ENCODE data around the gene HSPBAP1. TPM values are rescaled to one million over a fixed set of nuclear protein-coding genes. Genes with fewer than 3 reads are reported as not detected.

Gene HSPBAP1
- total RNA-seq, 4 donors from 2014 or later: 1.2 to 22.8 (median 10.3) TPM

DNA sequence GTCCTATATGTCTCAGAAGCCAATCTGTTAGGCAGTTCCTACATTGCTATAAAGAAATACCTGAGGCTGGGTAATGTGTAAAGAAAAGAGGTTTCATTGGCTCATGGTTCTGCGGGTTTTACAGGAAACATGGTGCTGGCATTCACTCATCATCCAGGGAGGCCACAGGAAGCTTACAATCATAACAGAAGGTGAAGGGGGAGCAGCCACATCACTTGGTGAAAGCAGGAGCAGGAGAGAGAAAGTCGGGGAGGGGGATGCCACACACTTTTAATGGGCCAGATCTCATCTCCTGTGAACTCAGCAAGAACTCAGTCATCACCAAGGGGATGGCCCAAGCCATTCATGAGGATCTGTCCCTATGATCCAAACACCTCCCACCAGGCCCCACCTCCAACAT, 10.3 kb upstream of the HSPBAP1 start:
- intact Hi-C loops (cut with DNase I; ENCODE audit: low total_unique reads) (no loop called here), in situ Hi-C loops (cut with MboI; ENCODE audit: low pct_ligation_motif_present in 1 of 4, low pct_unique_long_range_greater_than_20kb in 1 of 4, low sequenced_read_pairs in 3 of 4) (no loop called here)
- no peaks in the 10 kb centered on the region for H3K27me3 ChIP-seq
- H3K4me1 ChIP-seq: no peaks in the 10 kb centered on the region
- H3K36me3 ChIP-seq: no peaks in the 10 kb centered on the region
- TF ChIP-seq, protein P1, sequence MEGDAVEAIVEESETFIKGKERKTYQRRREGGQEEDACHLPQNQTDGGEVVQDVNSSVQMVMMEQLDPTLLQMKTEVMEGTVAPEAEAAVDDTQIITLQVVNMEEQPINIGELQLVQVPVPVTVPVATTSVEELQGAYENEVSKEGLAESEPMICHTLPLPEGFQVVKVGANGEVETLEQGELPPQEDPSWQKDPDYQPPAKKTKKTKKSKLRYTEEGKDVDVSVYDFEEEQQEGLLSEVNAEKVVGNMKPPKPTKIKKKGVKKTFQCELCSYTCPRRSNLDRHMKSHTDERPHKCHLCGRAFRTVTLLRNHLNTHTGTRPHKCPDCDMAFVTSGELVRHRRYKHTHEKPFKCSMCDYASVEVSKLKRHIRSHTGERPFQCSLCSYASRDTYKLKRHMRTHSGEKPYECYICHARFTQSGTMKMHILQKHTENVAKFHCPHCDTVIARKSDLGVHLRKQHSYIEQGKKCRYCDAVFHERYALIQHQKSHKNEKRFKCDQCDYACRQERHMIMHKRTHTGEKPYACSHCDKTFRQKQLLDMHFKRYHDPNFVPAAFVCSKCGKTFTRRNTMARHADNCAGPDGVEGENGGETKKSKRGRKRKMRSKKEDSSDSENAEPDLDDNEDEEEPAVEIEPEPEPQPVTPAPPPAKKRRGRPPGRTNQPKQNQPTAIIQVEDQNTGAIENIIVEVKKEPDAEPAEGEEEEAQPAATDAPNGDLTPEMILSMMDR (IDR thresholded peaks at IDR 0.05): no peak
- no peak for TF ChIP-seq POLR2A (IDR thresholded peaks at IDR 0.05)
- no peak overlapping the region for H3K4me3 ChIP-seq
- H3K9me3 ChIP-seq: no peaks in the 10 kb centered on the region
- WGBS, 2 donors (ENCODE audit: low coverage in 1 of 2): 83 to 100% methylated on average over 1 to 2 of the region's 2 CpGs
- H3K27ac ChIP-seq: no peak overlapping the region
- no peak for DNase-seq

DNA sequence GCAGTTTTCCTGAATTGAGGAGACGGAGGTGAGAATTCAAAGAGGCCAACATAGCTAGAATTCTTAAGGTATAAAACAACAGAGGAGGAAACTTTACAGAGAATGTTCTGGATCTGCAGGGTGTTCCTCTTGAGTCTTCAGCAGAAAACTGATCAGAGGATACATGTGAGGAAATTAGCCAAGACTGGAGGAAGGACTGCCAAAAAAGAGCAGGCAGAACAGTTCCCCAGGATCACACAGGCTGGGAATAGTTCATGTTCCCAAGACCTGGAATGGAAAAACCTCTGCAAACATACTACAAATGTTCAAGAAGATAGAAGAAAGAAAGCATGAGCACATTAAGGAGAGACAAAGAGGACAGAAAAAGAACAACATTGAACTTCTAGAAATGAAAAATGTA, 8.7 kb upstream of the HSPBAP1 start:
- in situ Hi-C loops (cut with MboI; ENCODE audit: low pct_ligation_motif_present in 1 of 4, low pct_unique_long_range_greater_than_20kb in 1 of 4, low sequenced_read_pairs in 3 of 4): no loop called here
- Histone ChIP-seq H3K27ac (no peak overlapping the region), H3K4me3 (no peak overlapping the region), H3K9me3 (no peaks in the 10 kb centered on the region), H3K36me3 (no peaks in the 10 kb centered on the region), H3K27me3 (no peaks in the 10 kb centered on the region), H3K4me1 (peaks cover 0 to 4% (median 4%) of the 10 kb centered on the region in 4 donors)
- WGBS, 2 donors (ENCODE audit: low coverage in 1 of 2): 88% methylated on average over 1 of the region's 1 CpG; no CpG with 5 or more reads in 1 of the 2 donors
- intact Hi-C loops (cut with DNase I; ENCODE audit: low total_unique reads): no loop called here
- DNase-seq: no peak
- TF ChIP-seq, protein P1 (IDR thresholded peaks at IDR 0.05): no peak
- no peak for TF ChIP-seq POLR2AphosphoS5 (IDR thresholded peaks at IDR 0.05)
- TF ChIP-seq POLR2A (IDR thresholded peaks at IDR 0.05): no peak

DNA sequence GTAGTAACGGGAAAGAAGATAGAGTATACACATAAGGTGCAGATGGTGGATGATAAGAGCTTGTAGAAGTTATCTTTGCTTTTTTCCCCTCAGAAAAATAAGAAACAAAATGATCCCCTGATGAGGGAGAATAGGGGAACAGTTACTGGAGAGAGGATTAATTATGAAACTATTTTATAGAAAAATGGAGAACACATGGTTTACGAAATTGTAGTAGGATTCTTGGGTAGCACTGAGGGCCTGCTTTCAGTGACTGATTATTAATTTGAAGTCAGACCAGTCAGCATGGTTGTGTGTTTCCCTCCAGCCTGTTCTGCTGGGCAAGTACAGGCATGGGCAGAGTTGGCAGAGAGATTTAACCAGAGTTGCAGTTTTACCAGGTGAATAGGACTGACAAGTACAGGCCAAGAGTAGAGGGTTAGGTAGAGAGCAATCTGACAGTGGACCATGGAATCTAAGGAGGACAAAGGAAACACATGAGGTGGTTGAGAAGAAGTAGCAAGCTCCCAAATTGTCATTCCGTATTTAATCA, 7.1 kb upstream of the HSPBAP1 start:
- WGBS, 2 donors (ENCODE audit: low coverage in 1 of 2): 87 to 96% methylated on average over 2 to 3 of the region's 3 CpGs

DNA sequence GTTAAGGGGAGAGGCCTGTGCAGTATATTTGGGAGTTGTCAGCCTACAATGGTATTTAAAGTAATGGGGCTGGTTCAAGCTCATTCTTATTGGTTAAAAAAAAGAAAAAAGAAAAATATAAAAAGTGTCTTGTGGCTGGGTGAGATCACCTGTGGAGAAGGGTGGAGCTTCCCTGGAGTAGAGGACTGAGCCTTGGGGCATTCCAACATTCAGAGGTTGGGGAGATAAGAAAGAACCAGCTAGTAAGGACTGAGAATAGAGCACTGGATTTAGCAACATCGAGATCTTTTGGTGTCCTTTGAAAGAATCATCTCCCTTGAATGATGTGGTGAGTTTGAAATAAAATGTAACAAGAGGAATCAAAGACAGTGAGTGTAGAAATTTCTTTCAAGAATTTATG, 6.4 kb upstream of the HSPBAP1 start:
- in situ Hi-C loops (cut with MboI; ENCODE audit: low pct_ligation_motif_present in 1 of 4, low pct_unique_long_range_greater_than_20kb in 1 of 4, low sequenced_read_pairs in 3 of 4): no loop called here
- H3K4me1 ChIP-seq: peaks cover 0 to 23% (median 20%) of the 10 kb centered on the region in 4 donors
- H3K36me3 ChIP-seq: no peaks in the 10 kb centered on the region
- no peak overlapping the region for H3K4me3 ChIP-seq
- WGBS, 2 donors (ENCODE audit: low coverage in 1 of 2): 88 to 97% methylated on average over 1 of the region's 1 CpG
- no peak for DNase-seq
- H3K27ac ChIP-seq: no peak overlapping the region
- no peaks in the 10 kb centered on the region for H3K9me3 ChIP-seq
- intact Hi-C loops (cut with DNase I; ENCODE audit: low total_unique reads): no loop called here
- no peak for TF ChIP-seq POLR2AphosphoS5 (IDR thresholded peaks at IDR 0.05)
- TF ChIP-seq EP300 (IDR thresholded peaks at IDR 0.05; ENCODE audit: low read depth): no peak
- no peak for TF ChIP-seq POLR2A (IDR thresholded peaks at IDR 0.05)
- TF ChIP-seq, protein P1 (IDR thresholded peaks at IDR 0.05): no peak
- no peaks in the 10 kb centered on the region for H3K27me3 ChIP-seq

More for the DNA sequence above, 7.1 kb upstream of the HSPBAP1 start:
- Histone ChIP-seq H3K36me3 (no peaks in the 10 kb centered on the region), H3K9me3 (no peaks in the 10 kb centered on the region), H3K4me1 (peaks cover 0 to 20% (median 14%) of the 10 kb centered on the region in 4 donors), H3K4me3 (no peak overlapping the region), H3K27me3 (no peaks in the 10 kb centered on the region), H3K27ac (no peak overlapping the region)
- in situ Hi-C loops (cut with MboI; ENCODE audit: low pct_ligation_motif_present in 1 of 4, low pct_unique_long_range_greater_than_20kb in 1 of 4, low sequenced_read_pairs in 3 of 4): no loop called here
- intact Hi-C loops (cut with DNase I; ENCODE audit: low total_unique reads): no loop called here
- DNase-seq: no peak
- TF ChIP-seq POLR2A (IDR thresholded peaks at IDR 0.05): no peak
- no peak for TF ChIP-seq EP300 (IDR thresholded peaks at IDR 0.05; ENCODE audit: low read depth)
- TF ChIP-seq POLR2AphosphoS5 (IDR thresholded peaks at IDR 0.05): no peak
- TF ChIP-seq, protein P1 (IDR thresholded peaks at IDR 0.05): no peak
